A549 (cell line): Measurements from ENCODE around the gene TEKT3. TPM values are rescaled to one million over a fixed set of nuclear protein-coding genes. Genes with fewer than 3 reads are reported as not detected.

Experiments used
- ATAC-seq, 2 experiments: fragments of 200-7000 bp in 1 of 2; fragments of >200 bp in 1 of 2; cut with Nextera tagmentation in 1 of 2; cut with Tn5 transposase in 1 of 2; 3 replicates each; pipeline versions ENCODE4 v1.8.0 to v1.9.1; 2018 to 2020; ENCODE audit warnings: mild to moderate bottlenecking in 1 of 2, moderate library complexity in 1 of 2
- CTCF ChIA-PET: fragments of 300-600 bp; sonication (Branson Sonifier 250); formaldehyde crosslinking; extraction: SDS; loops from one replicate; lab custom pipeline; 2021; ENCODE audit warnings: antibody characterized with exemption, inconsistent platforms; lab: Yijun Ruan, JAX
- POLR2A ChIA-PET: fragments of 350-600 bp; formaldehyde crosslinking; extraction: SDS; loops from one replicate; lab custom pipeline; 2021; ENCODE audit warnings: antibody characterized with exemption, inconsistent platforms; lab: Yijun Ruan, JAX
- DNase-seq, 2 experiments: peaks; one replicate each; pipeline versions ENCODE4 v3.0.0 to v3.0.0-alpha.2; 2011 to 2016; ENCODE audit warnings: low read depth in 1 of 2, low spot score in 1 of 2
- FAIRE-seq: peaks from 2 replicates; lab custom pipeline; 2011; peaks lifted over from hg19 to GRCh38; lab: Jason Lieb, UNC
- H3K27ac ChIP-seq, 2 experiments: fragments of >200 bp; sonication (Bioruptor Twin); formaldehyde crosslinking; 3 replicates each; pipeline ENCODE4 v1.5.1; 2016 to 2017
- H3K4me1 ChIP-seq: fragments of >200 bp; sonication (Bioruptor Twin); formaldehyde crosslinking; 3 replicates; pipeline ENCODE4 v1.6.1; 2016
- H3K4me2 ChIP-seq: fragments of >200 bp; sonication (Bioruptor Twin); formaldehyde crosslinking; 3 replicates; pipeline ENCODE4 v1.6.1; 2016
- H3K4me3 ChIP-seq: fragments of >200 bp; sonication (Bioruptor Twin); formaldehyde crosslinking; 3 replicates; pipeline ENCODE4 v1.5.1; 2016
- H3K9me3 ChIP-seq: fragments of >200 bp; sonication (Bioruptor Twin); formaldehyde crosslinking; 3 replicates; pipeline ENCODE4 v1.6.1; 2016
- ATOH8 ChIP-seq: fragments of 250-450 bp; sonication (Bioruptor Pico); IDR thresholded peaks from 2 replicates; pipeline ENCODE4 v1.5.0; 2020; ENCODE audit warnings: low read depth, mild to moderate bottlenecking, moderate library complexity
- BCL3 ChIP-seq: fragments of >200 bp; sonication (Bioruptor Twin); formaldehyde crosslinking; IDR thresholded peaks from 3 replicates; pipeline ENCODE4 v1.6.1; 2016
- CEBPB ChIP-seq, 2 experiments: fragments of >200 bp in 1 of 2; sonication (Bioruptor Twin) in 1 of 2; formaldehyde crosslinking in 1 of 2; IDR thresholded peaks; 2 replicates each; pipeline ENCODE4 v1.6.1; 2012 to 2016
- CHD4 ChIP-seq: fragments of 200-600 bp; sonication (generic); IDR thresholded peaks from 2 replicates; pipeline ENCODE4 v1.6.1; 2016; ENCODE audit warnings: antibody characterized with exemption, mild to moderate bottlenecking, borderline replicate concordance
- E2F6 ChIP-seq: IDR thresholded peaks from 2 replicates; pipeline ENCODE4 v1.6.1; 2012; ENCODE audit warnings: low read depth, borderline replicate concordance
- FOSB ChIP-seq: fragments of 250-450 bp; sonication (Bioruptor Pico); IDR thresholded peaks from 2 replicates; pipeline ENCODE4 v1.5.0; 2020; ENCODE audit warnings: mild to moderate bottlenecking, moderate library complexity
- JUN ChIP-seq, 2 experiments: fragments of >200 bp; sonication (Bioruptor Twin); formaldehyde crosslinking; IDR thresholded peaks; 2 replicates in 1 of 2; 3 replicates in 1 of 2; pipeline ENCODE4 v1.6.1; 2016 to 2017
- KDM5A ChIP-seq: fragments of 200-600 bp; sonication (generic); IDR thresholded peaks from 2 replicates; pipeline ENCODE4 v1.6.1; 2016; ENCODE audit warnings: antibody characterized with exemption, mild to moderate bottlenecking
- MAZ ChIP-seq: fragments of 150-350 bp; IDR thresholded peaks from 2 replicates; pipeline ENCODE4 v1.6.1; 2014; ENCODE audit warnings: antibody characterized with exemption, low read depth, low read length, borderline replicate concordance
- NR3C1 ChIP-seq: fragments of >200 bp; sonication (Bioruptor Twin); formaldehyde crosslinking; IDR thresholded peaks from 3 replicates; pipeline ENCODE4 v1.6.1; 2017
- PBX3 ChIP-seq: IDR thresholded peaks from 2 replicates; pipeline ENCODE4 v1.6.1; 2012
- PHF8 ChIP-seq: fragments of 200-600 bp; sonication (generic); IDR thresholded peaks from 2 replicates; pipeline ENCODE4 v1.6.1; 2016; ENCODE audit warnings: low read depth, mild to moderate bottlenecking, antibody characterized with exemption, moderate library complexity, borderline replicate concordance
- RARB ChIP-seq: fragments of 250-450 bp; sonication (Bioruptor Pico); IDR thresholded peaks from 2 replicates; pipeline ENCODE4 v1.8.0; 2021; ENCODE audit warnings: mild to moderate bottlenecking, moderate library complexity
- REST ChIP-seq: fragments of 200-600 bp; sonication (generic); IDR thresholded peaks from 2 replicates; pipeline ENCODE4 v1.6.1; 2016; ENCODE audit warnings: antibody characterized with exemption, mild to moderate bottlenecking, moderate library complexity
- TFCP2L1 ChIP-seq: fragments of 250-450 bp; sonication (Bioruptor Pico); IDR thresholded peaks from 2 replicates; pipeline ENCODE4 v1.5.0; 2021; ENCODE audit warnings: mild to moderate bottlenecking
- TP53 ChIP-seq: fragments of 250-450 bp; sonication (Bioruptor Pico); IDR thresholded peaks from 2 replicates; pipeline ENCODE4 v1.5.0; 2021; ENCODE audit warnings: mild to moderate bottlenecking, moderate library complexity
- WGBS: methylation state at CpG from one replicate; pipeline ENCODE4 v1.1.6; 2017; ENCODE audit errors: missing lambda C conversion rate; 5-methylcytosine and 5-hydroxymethylcytosine counted together
- polyA plus RNA-seq, 4 experiments: library from polyadenylated mRNA; depleted of rRNA in 3 of 4; stranded (reverse); fragments of >200 nt; fragmentation: RNase III in 1 of 4; extraction: RNeasy Plus Mini Kit Qiagen cat#74134 plus additional on column Dnase treatment in 1 of 4; gene quantifications; 2 replicates in 3 of 4; 3 replicates in 1 of 4; pipeline ENCODE4 v1.2.3, GENCODE V29; 2011 to 2017

TEKT3 gene
- polyA plus RNA-seq, 2 of the 4 experiments (the other 2 are of a cell fraction) = 0.17 to 0.21 TPM

GRCh38 chr17:15303268-15303667 lies 38.1 kb downstream of the TEKT3 start (continued):
- TF ChIP-seq JUN (IDR thresholded peaks at IDR 0.05) (no peak), FOSB (CRISPR knock-in tag) (no peak)

- ATAC-seq (no peak), DNase-seq (no peak), FAIRE-seq (no peak)
- Histone ChIP-seq H3K4me3 (no peak overlapping the region), H3K4me1 (peaks cover 12% of the 10 kb centered on the region), H3K4me2 (no peak overlapping the region), H3K27ac (no peak overlapping the region), H3K9me3 (no peaks in the 10 kb centered on the region)
- ChIA-PET CTCF (interaction anchor here (1.4 to 3.2 kb wide), 2 partner anchors 37 to 201 kb away, joined by 3 to 13 read pairs; partner anchors contain the start of gene PMP22), POLR2A (no interaction called here)
- 74% methylated on average over 6 of the region's 6 CpGs for WGBS
- no peak for TF ChIP-seq PBX3
- TF ChIP-seq NR3C1 = no peak
- TF ChIP-seq ATOH8 (CRISPR knock-in tag) = no peak
- TF ChIP-seq E2F6 = no peak
- no peak for TF ChIP-seq RARB
Observed at GRCh38 chr17:15301845-15302244, 39.6 kb downstream of the TEKT3 start.

GRCh38 chr17:15298176-15298575 lies 43.2 kb downstream of the TEKT3 start:
- no peak for DNase-seq
- TF ChIP-seq JUN (IDR thresholded peaks at IDR 0.05) (no peak), TP53 (no peak), REST (no peak), TFCP2L1 (no peak), BCL3 (no peak), KDM5A (no peak), CHD4 (no peak), PHF8 (no peak), CEBPB (IDR thresholded peaks at IDR 0.05) (no peak), MAZ (no peak)
- no peaks in the 10 kb centered on the region for H3K9me3 ChIP-seq
- no peaks in the 10 kb centered on the region for H3K4me1 ChIP-seq
- POLR2A ChIA-PET = no interaction called here
- CTCF ChIA-PET = interaction anchor here (0.7 to 1.1 kb wide), 2 partner anchors 54 to 205 kb away, joined by 3 to 4 read pairs; no protein-coding TSS in a partner anchor
- FAIRE-seq = no peak
- WGBS = 76% methylated on average over 5 of the region's 5 CpGs
- H3K27ac ChIP-seq = no peak overlapping the region
- ATAC-seq = no peak
- H3K4me3 ChIP-seq = no peak overlapping the region
- H3K4me2 ChIP-seq = no peak overlapping the region
